ENCODE measurements around the gene SLC35F1. TPM values are rescaled to one million over a fixed set of nuclear protein-coding genes. Genes with fewer than 3 reads are reported as not detected.

SLC35F1 gene
- total RNA-seq, 1 experiment from 2014 or later: 4.3 TPM

- Histone ChIP-seq H2BK20ac (ENCODE audit: low read depth, low read length, poor library complexity, severe bottlenecking) (no peak overlapping the region), H3K79me2 (ENCODE audit: insufficient read depth, low read length) (no peaks in the 10 kb centered on the region), H2AFZ (ENCODE audit: low read length) (no peak overlapping the region), H3K18ac (ENCODE audit: insufficient read length, low read depth, low read length) (no peak overlapping the region), H4K5ac (ENCODE audit: insufficient read length, low read depth, low read length) (no peak overlapping the region), H3K4ac (ENCODE audit: low read depth, low read length) (no peak overlapping the region), H2BK5ac (ENCODE audit: insufficient read length, low read length) (no peak overlapping the region), H4K8ac (replicated peaks; ENCODE audit: insufficient read length, low read depth, low read length) (no peak overlapping the region), H4K20me1 (ENCODE audit: control insufficient read depth, insufficient read depth, insufficient read length) (no peaks in the 10 kb centered on the region), H3K23me2 (ENCODE audit: insufficient read length, low read depth, low read length, poor library complexity, severe bottlenecking) (no peaks in the 10 kb centered on the region), H2AK5ac (ENCODE audit: insufficient read length, low read length) (no peak overlapping the region), H3K14ac (ENCODE audit: insufficient read depth, low read length) (no peak overlapping the region), H3K9ac (ENCODE audit: extremely low read depth, insufficient read length, low read length) (no peak overlapping the region), H3K9me3 (ENCODE audit: control insufficient read depth, low read depth, low read length) (no peaks in the 10 kb centered on the region), H3K23ac (ENCODE audit: insufficient read length, low read depth, low read length) (no peak overlapping the region), H4K91ac (ENCODE audit: insufficient read length, low read depth, low read length) (no peak overlapping the region), H3K56ac (ENCODE audit: insufficient read length, low read depth, low read length) (no peak overlapping the region), H3T11ph (ENCODE audit: low read length) (no peak overlapping the region), H3K4me2 (ENCODE audit: insufficient read depth, insufficient read length, low read length) (no peak overlapping the region), H2BK12ac (ENCODE audit: insufficient read length, low read depth, low read length) (no peak overlapping the region), H2BK120ac (ENCODE audit: low read depth, low read length, poor library complexity, severe bottlenecking) (no peak overlapping the region), H2BK15ac (ENCODE audit: low read depth, low read length) (no peak overlapping the region), H3K79me1 (ENCODE audit: insufficient read depth, low read depth, low read length, poor library complexity, severe bottlenecking) (no peaks in the 10 kb centered on the region), H3K27me3 (ENCODE audit: insufficient read depth, low read length) (no peaks in the 10 kb centered on the region), H3K4me1 (ENCODE audit: insufficient read depth, low read length) (peaks cover 2% of the 10 kb centered on the region; the same call in 1 of the 2 replicates), H3K27ac (ENCODE audit: insufficient read length, low read depth, low read length) (no peak overlapping the region)
- H3K27ac Mint-ChIP-seq: no peak overlapping the region; a peak in 1 of 7 replicates
- TF ChIP-seq, protein P1, sequence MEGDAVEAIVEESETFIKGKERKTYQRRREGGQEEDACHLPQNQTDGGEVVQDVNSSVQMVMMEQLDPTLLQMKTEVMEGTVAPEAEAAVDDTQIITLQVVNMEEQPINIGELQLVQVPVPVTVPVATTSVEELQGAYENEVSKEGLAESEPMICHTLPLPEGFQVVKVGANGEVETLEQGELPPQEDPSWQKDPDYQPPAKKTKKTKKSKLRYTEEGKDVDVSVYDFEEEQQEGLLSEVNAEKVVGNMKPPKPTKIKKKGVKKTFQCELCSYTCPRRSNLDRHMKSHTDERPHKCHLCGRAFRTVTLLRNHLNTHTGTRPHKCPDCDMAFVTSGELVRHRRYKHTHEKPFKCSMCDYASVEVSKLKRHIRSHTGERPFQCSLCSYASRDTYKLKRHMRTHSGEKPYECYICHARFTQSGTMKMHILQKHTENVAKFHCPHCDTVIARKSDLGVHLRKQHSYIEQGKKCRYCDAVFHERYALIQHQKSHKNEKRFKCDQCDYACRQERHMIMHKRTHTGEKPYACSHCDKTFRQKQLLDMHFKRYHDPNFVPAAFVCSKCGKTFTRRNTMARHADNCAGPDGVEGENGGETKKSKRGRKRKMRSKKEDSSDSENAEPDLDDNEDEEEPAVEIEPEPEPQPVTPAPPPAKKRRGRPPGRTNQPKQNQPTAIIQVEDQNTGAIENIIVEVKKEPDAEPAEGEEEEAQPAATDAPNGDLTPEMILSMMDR (conservative IDR thresholded peaks at IDR 0.05): no peak
- no peak for DNase-seq
- H3K27me3 Mint-ChIP-seq (ENCODE audit: low read depth): no peaks in the 10 kb centered on the region
- no peak overlapping the region for H3K4me3 Mint-ChIP-seq
- no CpG with 5 or more reads among the region's 1 CpG for WGBS (ENCODE audit: extremely low coverage, insufficient read length, low lambda C conversion rate)
- H3K9me3 Mint-ChIP-seq: peaks cover 0 to 3% of the 10 kb centered on the region in 2 experiments; a peak in 1 of 5 replicates
- peaks cover 0 to 5% (median 0%) of the 10 kb centered on the region in 3 experiments; a peak in 2 of 7 replicates for H3K36me3 Mint-ChIP-seq (ENCODE audit: insufficient read depth in 1 of 3, low read depth in 3 of 3)
- peaks cover 19 to 22% of the 10 kb centered on the region in 2 experiments for H3K4me1 Mint-ChIP-seq
These were observed 397.3 kb downstream of the SLC35F1 start for GRCh38 chr6:118304321-118304720.
